GM21717 (cell line): ENCODE measurements around the gene SLC19A1.

ENCODE experiments used
- ATAC-seq: cut with Tn5 transposase; IDR thresholded peaks from one replicate; pipeline ENCODE4 v1.9.1; 2021; ENCODE audit warnings: mild to moderate bottlenecking, moderate library complexity; ENCODE audit not compliant: unreplicated experiment

The SLC19A1 gene

GRCh38 chr21:45494851-45495680 is 47.2 kb downstream of the SLC19A1 start:
- ATAC-seq = no peak

- no peak for ATAC-seq
Measured at GRCh38 chr21:45494135-45494850, 47.9 kb downstream of the SLC19A1 start.

- no peak for ATAC-seq
Measured at GRCh38 chr21:45493401-45494001, 48.7 kb downstream of the SLC19A1 start.

- no peak for ATAC-seq
Measured at GRCh38 chr21:45492765-45493164, 49.5 kb downstream of the SLC19A1 start.

GRCh38 chr21:45491623-45492022 is 50.6 kb downstream of the SLC19A1 start:
- no peak for ATAC-seq

- ATAC-seq = no peak
Measured at GRCh38 chr21:45491056-45491455, 51.2 kb downstream of the SLC19A1 start.

GRCh38 chr21:45490049-45490731 is 52.0 kb downstream of the SLC19A1 start:
- ATAC-seq = no peak

GRCh38 chr21:45489722-45489982 is 52.6 kb downstream of the SLC19A1 start:
- no peak for ATAC-seq

GRCh38 chr21:45488931-45489721 is 53.1 kb downstream of the SLC19A1 start:
- ATAC-seq = no peak

- ATAC-seq = no peak
Measured at GRCh38 chr21:45487891-45488600, 54.2 kb downstream of the SLC19A1 start.

- no peak for ATAC-seq
Measured at GRCh38 chr21:45487161-45487806, 55.0 kb downstream of the SLC19A1 start.

GRCh38 chr21:45486443-45487160 is 55.6 kb downstream of the SLC19A1 start:
- no peak for ATAC-seq

GRCh38 chr21:45485686-45486442 is 56.4 kb downstream of the SLC19A1 start:
- no peak for ATAC-seq

GRCh38 chr21:45484318-45484717 is 57.9 kb downstream of the SLC19A1 start:
- ATAC-seq = no peak

- no peak for ATAC-seq
Measured at GRCh38 chr21:45482899-45483821, 59.1 kb downstream of the SLC19A1 start.

GRCh38 chr21:45481977-45482898 is 60.0 kb downstream of the SLC19A1 start:
- ATAC-seq = no peak
